ENCODE measurements around the gene SEMA5B. TPM values are rescaled to one million over a fixed set of nuclear protein-coding genes. Genes with fewer than 3 reads are reported as not detected.

Gene SEMA5B
- total and polyA plus RNA-seq, 2 donors (not counting 1 experiment from before 2014, with no cell fraction given), result not detected

DNA sequence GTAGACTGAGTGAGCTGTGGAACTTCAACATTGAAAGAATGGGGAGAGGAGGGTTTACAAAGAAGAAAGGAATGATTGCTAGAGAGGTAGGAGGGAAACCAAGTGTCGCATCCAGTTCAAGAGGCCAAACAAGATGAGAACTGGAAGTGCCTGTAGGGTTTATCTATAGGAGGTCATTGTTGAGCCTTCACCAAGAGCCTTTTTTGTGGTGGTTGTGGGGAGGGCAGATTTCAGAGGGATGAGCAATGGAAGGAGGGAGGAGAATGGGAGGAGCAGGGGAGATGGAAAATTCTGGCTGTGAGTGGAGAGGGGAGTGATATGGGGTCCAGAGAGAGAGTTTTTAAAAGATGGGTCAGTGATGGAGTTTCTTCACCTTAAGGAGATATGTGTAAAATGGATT lies 47.8 kb upstream of the SEMA5B start:
- no peak for TF ChIP-seq EZH2 (IDR thresholded peaks at IDR 0.05; ENCODE audit: borderline replicate concordance, insufficient read depth, low read depth, low read length, poor library complexity, severe bottlenecking)
- TF ChIP-seq, protein P1, sequence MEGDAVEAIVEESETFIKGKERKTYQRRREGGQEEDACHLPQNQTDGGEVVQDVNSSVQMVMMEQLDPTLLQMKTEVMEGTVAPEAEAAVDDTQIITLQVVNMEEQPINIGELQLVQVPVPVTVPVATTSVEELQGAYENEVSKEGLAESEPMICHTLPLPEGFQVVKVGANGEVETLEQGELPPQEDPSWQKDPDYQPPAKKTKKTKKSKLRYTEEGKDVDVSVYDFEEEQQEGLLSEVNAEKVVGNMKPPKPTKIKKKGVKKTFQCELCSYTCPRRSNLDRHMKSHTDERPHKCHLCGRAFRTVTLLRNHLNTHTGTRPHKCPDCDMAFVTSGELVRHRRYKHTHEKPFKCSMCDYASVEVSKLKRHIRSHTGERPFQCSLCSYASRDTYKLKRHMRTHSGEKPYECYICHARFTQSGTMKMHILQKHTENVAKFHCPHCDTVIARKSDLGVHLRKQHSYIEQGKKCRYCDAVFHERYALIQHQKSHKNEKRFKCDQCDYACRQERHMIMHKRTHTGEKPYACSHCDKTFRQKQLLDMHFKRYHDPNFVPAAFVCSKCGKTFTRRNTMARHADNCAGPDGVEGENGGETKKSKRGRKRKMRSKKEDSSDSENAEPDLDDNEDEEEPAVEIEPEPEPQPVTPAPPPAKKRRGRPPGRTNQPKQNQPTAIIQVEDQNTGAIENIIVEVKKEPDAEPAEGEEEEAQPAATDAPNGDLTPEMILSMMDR (IDR thresholded peaks at IDR 0.05), result no peak
- intact Hi-C loops (cut with micrococcal nuclease), result no loop called here
- no peak for ATAC-seq (ENCODE audit: low read depth)
- H3K4me3 Mint-ChIP-seq, result no peak overlapping the region
- no peaks in the 10 kb centered on the region for H3K9me3 Mint-ChIP-seq (ENCODE audit: insufficient read depth)
- WGBS (ENCODE audit: insufficient coverage), result 92% methylated on average over 1 of the region's 1 CpG
- H3K4me1 Mint-ChIP-seq, result peaks cover 5% of the 10 kb centered on the region
- Histone ChIP-seq H3K9me3 (ENCODE audit: control extremely low read depth in 1 of 3, control insufficient read depth in 2 of 3, insufficient read depth in 1 of 3, low read length in 2 of 3) (no peaks in the 10 kb centered on the region), H3K27ac (ENCODE audit: low read length in 2 of 2) (no peak overlapping the region), H3K4me1 (ENCODE audit: control insufficient read depth in 2 of 2, insufficient read depth in 2 of 2, low read length in 2 of 2) (no peaks in the 10 kb centered on the region), H4K20me1 (ENCODE audit: control insufficient read depth, insufficient read depth, low read length, poor library complexity, severe bottlenecking) (peaks cover 7% of the 10 kb centered on the region), H3K27me3 (replicated peaks in 1 of 4; ENCODE audit: control extremely low read depth in 1 of 4, control insufficient read depth in 3 of 4, insufficient read depth in 4 of 4, low read length in 3 of 4) (no peaks in the 10 kb centered on the region), H3K79me2 (ENCODE audit: control insufficient read depth, insufficient read depth, low read length) (peaks cover 35% of the 10 kb centered on the region), H3K9ac (ENCODE audit: low read length) (no peak overlapping the region), H2AFZ (ENCODE audit: insufficient read depth, low read depth, low read length, poor library complexity, severe bottlenecking) (no peak overlapping the region), H3K36me3 (replicated peaks in 1 of 2; ENCODE audit: control extremely low read depth in 1 of 2, control insufficient read depth in 1 of 2, extremely low read depth in 1 of 2, insufficient read depth in 2 of 2, low read length in 1 of 2) (no peaks in the 10 kb centered on the region), H3K4me2 (replicated peaks; ENCODE audit: low read depth, low read length, poor library complexity, severe bottlenecking) (no peak overlapping the region), H3K4me3 (ENCODE audit: control extremely low read depth in 1 of 5, extremely low read depth in 1 of 5, insufficient read depth in 1 of 5, low read depth in 2 of 5, low read length in 4 of 5) (no peak overlapping the region)
- no peak overlapping the region for H3K27ac Mint-ChIP-seq
- POLR2A ChIA-PET, result no interaction called here
- CTCF ChIA-PET, result no interaction called here
- no peak for DNase-seq
- no peaks in the 10 kb centered on the region for H3K27me3 Mint-ChIP-seq

GRCh38 chr3:123072564-123072963 lies 45.0 kb upstream of the SEMA5B start:
- Mint-ChIP-seq H3K4me3 (no peak overlapping the region), H3K27ac (no peak overlapping the region), H3K27me3 (no peaks in the 10 kb centered on the region), H3K9me3 (ENCODE audit: insufficient read depth) (no peaks in the 10 kb centered on the region), H3K4me1 (peaks cover 15% of the 10 kb centered on the region)
- no peaks in the 10 kb centered on the region for H3K36me3 ChIP-seq (replicated peaks in 1 of 2; ENCODE audit: control extremely low read depth in 1 of 2, control insufficient read depth in 1 of 2, extremely low read depth in 1 of 2, insufficient read depth in 2 of 2, low read length in 1 of 2)
- peaks cover 54% of the 10 kb centered on the region for H3K79me2 ChIP-seq (ENCODE audit: control insufficient read depth, insufficient read depth, low read length)
- H3K9me3 ChIP-seq (ENCODE audit: control extremely low read depth in 1 of 3, control insufficient read depth in 2 of 3, insufficient read depth in 1 of 3, low read length in 2 of 3), result no peaks in the 10 kb centered on the region
- H3K27me3 ChIP-seq (replicated peaks in 1 of 4; ENCODE audit: control extremely low read depth in 1 of 4, control insufficient read depth in 3 of 4, insufficient read depth in 4 of 4, low read length in 3 of 4), result no peaks in the 10 kb centered on the region
- no CpG with 5 or more reads among the region's 1 CpG for WGBS (ENCODE audit: insufficient coverage)
- H3K9ac ChIP-seq (ENCODE audit: low read length), result no peak overlapping the region
- ATAC-seq (ENCODE audit: low read depth), result no peak
- no peak overlapping the region for H3K4me2 ChIP-seq (replicated peaks; ENCODE audit: low read depth, low read length, poor library complexity, severe bottlenecking)
- ChIA-PET CTCF (no interaction called here), POLR2A (interaction anchor here (0.6 kb wide), 1 partner anchor 596 kb away, joined by 4 read pairs; no protein-coding TSS in a partner anchor)
- intact Hi-C loops (cut with micrococcal nuclease), result no loop called here
- no peak overlapping the region for H2AFZ ChIP-seq (ENCODE audit: insufficient read depth, low read depth, low read length, poor library complexity, severe bottlenecking)
- no peak overlapping the region for H3K4me3 ChIP-seq (ENCODE audit: control extremely low read depth in 1 of 5, extremely low read depth in 1 of 5, insufficient read depth in 1 of 5, low read depth in 2 of 5, low read length in 4 of 5)
- TF ChIP-seq, protein P1 (IDR thresholded peaks at IDR 0.05), result no peak
- TF ChIP-seq EZH2 (IDR thresholded peaks at IDR 0.05; ENCODE audit: borderline replicate concordance, insufficient read depth, low read depth, low read length, poor library complexity, severe bottlenecking), result no peak
- H3K27ac ChIP-seq (ENCODE audit: low read length in 2 of 2), result no peak overlapping the region
- no peak for DNase-seq
- peaks cover 8 to 9% of the 10 kb centered on the region in 2 donors for H3K4me1 ChIP-seq (ENCODE audit: control insufficient read depth in 2 of 2, insufficient read depth in 2 of 2, low read length in 2 of 2)
- peaks cover 7% of the 10 kb centered on the region for H4K20me1 ChIP-seq (ENCODE audit: control insufficient read depth, insufficient read depth, low read length, poor library complexity, severe bottlenecking)
